Keratinocyte (primary cell): ENCODE measurements around the gene TRIM67. TPM values are rescaled to one million over a fixed set of nuclear protein-coding genes. Genes with fewer than 3 reads are reported as not detected.
"Not testable (repeated sequence)": the region's sequence is repeated elsewhere in the genome, so short reads cannot be mapped to it uniquely, and the experiment has no call there.

ENCODE experiments used
- DNase-seq: peaks from one replicate; pipeline ENCODE4 v3.0.0-alpha.2; 2011; ENCODE audit warnings: low read depth, missing footprints, low spot score
- FAIRE-seq: peaks from 2 replicates; lab custom pipeline; 2011; peaks lifted over from hg19 to GRCh38; lab: Jason Lieb, UNC
- H2AFZ ChIP-seq: 2 replicates; pipeline ENCODE4 v1.6.0; 2012; ENCODE audit warnings: low read length, control low read depth, inconsistent platforms; ENCODE audit not compliant: control insufficient read depth
- H3K27ac ChIP-seq: 2 replicates; pipeline ENCODE4 v1.5.1; 2011; ENCODE audit warnings: low read length; ENCODE audit not compliant: control insufficient read depth, insufficient read depth
- H3K27me3 ChIP-seq: 3 replicates; pipeline ENCODE4 v1.6.0; 2011; ENCODE audit warnings: low read length; ENCODE audit not compliant: control insufficient read depth, insufficient read depth; ENCODE audit errors: extremely low read depth
- H3K36me3 ChIP-seq, 2 experiments: 2 replicates in 1 of 2; 3 replicates in 1 of 2; pipeline ENCODE4 v1.5.1; 2011; ENCODE audit warnings: low read length in 2 of 2, mild to moderate bottlenecking in 1 of 2; ENCODE audit not compliant: control insufficient read depth in 2 of 2, insufficient read depth in 2 of 2; ENCODE audit errors: extremely low read depth in 1 of 2
- H3K4me1 ChIP-seq: 3 replicates; pipeline ENCODE4 v1.5.1; 2011; ENCODE audit warnings: low read length; ENCODE audit not compliant: control insufficient read depth, insufficient read depth; ENCODE audit errors: extremely low read depth
- H3K4me2 ChIP-seq: 3 replicates; pipeline ENCODE4 v1.6.0; 2011; ENCODE audit warnings: low read depth, low read length; ENCODE audit not compliant: control insufficient read depth, insufficient read depth; ENCODE audit errors: extremely low read depth
- H3K4me3 ChIP-seq, 3 experiments: fragments of 200-600 bp in 1 of 3; sonication (generic) in 1 of 3; 2 replicates in 2 of 3; 3 replicates in 1 of 3; pipeline ENCODE4 v1.5.1; 2011 to 2016; ENCODE audit warnings: low read length in 3 of 3, mild to moderate bottlenecking in 3 of 3, control low read depth in 2 of 3, inconsistent platforms in 1 of 3, low read depth in 1 of 3, mixed read lengths in 1 of 3, mixed run types in 1 of 3, moderate library complexity in 1 of 3; ENCODE audit not compliant: control insufficient read depth in 2 of 3, insufficient read depth in 2 of 3; ENCODE audit errors: extremely low read depth in 1 of 3
- H3K79me2 ChIP-seq: 2 replicates; pipeline ENCODE4 v1.6.0; 2012; ENCODE audit warnings: low read length; ENCODE audit not compliant: control insufficient read depth, insufficient read depth
- H3K9ac ChIP-seq: 3 replicates; pipeline ENCODE4 v1.6.0; 2011; ENCODE audit warnings: low read length; ENCODE audit not compliant: control insufficient read depth, insufficient read depth; ENCODE audit errors: extremely low read depth
- H3K9me1 ChIP-seq: 3 replicates; pipeline ENCODE4 v1.6.0; 2011; ENCODE audit warnings: low read length; ENCODE audit not compliant: control insufficient read depth, insufficient read depth; ENCODE audit errors: extremely low read depth
- H3K9me3 ChIP-seq: 2 replicates; pipeline ENCODE4 v1.5.1; 2012; ENCODE audit warnings: low read depth, low read length; ENCODE audit not compliant: control insufficient read depth
- H4K20me1 ChIP-seq: 3 replicates; pipeline ENCODE4 v1.6.0; 2011; ENCODE audit warnings: low read length; ENCODE audit not compliant: control insufficient read depth, insufficient read depth; ENCODE audit errors: extremely low read depth
- dilution Hi-C: fragments of 300-500 bp; cut with MboI; formaldehyde crosslinking; loops from one replicate; pipeline ENCODE4 v1.7.0; 2020; ENCODE audit warnings: low sequenced_read_pairs; ENCODE audit not compliant: extremely low pct_ligation_motif_present
- polyA plus RNA-seq, 5 experiments: library from polyadenylated mRNA; depleted of rRNA in 3 of 5; stranded (reverse) in 3 of 5; stranded (forward) in 1 of 5; unstranded in 1 of 5; fragments of >200 nt; gene quantifications; 1 replicate in 1 of 5; 2 replicates in 3 of 5; 3 replicates in 1 of 5; pipeline versions ENCODE4 v1.2.1 to v1.2.3, GENCODE V29; 2011 to 2012; ENCODE audit warnings: missing spikeins in 2 of 5, low read depth in 1 of 5, low replicate concordance in 1 of 5
- TF ChIP-seq, protein P1 (sequence below), 3 experiments: IDR thresholded peaks in 1 of 3; conservative IDR thresholded peaks in 1 of 3; optimal IDR thresholded peaks in 1 of 3; 2 replicates in 2 of 3; 3 replicates in 1 of 3; pipeline versions ENCODE3 to v1.5.1; 2011; ENCODE audit warnings: low read length in 3 of 3, mild to moderate bottlenecking in 3 of 3, moderate library complexity in 2 of 3, control low read depth in 1 of 3, inconsistent platforms in 1 of 3; ENCODE audit not compliant: insufficient read depth in 2 of 3; ENCODE audit errors: extremely low read depth in 1 of 3

TRIM67 gene
- polyA plus RNA-seq, 1 donor (not counting 4 experiments of a cell fraction or from before 2014, with no cell fraction given) = not detected

DNA sequence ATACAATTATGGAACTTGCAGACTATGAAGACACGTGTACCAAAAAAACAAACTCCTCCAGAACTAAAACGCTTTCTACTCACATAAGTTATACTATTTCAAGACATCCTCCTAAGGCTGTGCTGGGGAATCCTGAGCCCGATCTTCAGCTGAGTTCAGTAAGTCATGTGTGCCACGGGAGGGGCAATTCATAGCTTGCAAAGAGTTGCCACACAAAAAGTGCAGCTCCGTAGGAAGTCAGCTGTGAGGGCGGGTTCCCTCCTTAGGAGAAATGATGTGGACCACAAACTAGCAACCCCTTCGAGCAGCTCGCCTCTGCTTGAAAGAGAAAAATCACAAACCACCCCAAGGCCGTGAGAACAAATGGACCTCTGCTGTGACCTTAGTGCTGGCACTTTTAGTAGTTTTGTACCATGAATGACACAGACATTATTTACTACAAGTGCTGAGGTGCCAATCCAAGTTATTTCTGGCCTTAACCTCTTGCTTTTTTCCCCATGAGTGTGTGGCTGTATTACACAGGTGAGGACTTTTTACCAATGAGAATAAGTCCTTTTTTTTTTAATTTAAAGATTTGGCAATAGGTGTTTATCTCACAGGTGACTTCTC, 35.8 kb upstream of the TRIM67 start:
- FAIRE-seq = no peak
- dilution Hi-C loops = no loop called here
- no peaks in the 10 kb centered on the region for H3K9me1 ChIP-seq

GRCh38 chr1:231127106-231127505, 34.8 kb upstream of the TRIM67 start:
- H3K9ac ChIP-seq, H3K4me1 ChIP-seq, dilution Hi-C loops, H3K4me3 ChIP-seq, FAIRE-seq, H3K4me2 ChIP-seq, DNase-seq, H3K36me3 ChIP-seq, H4K20me1 ChIP-seq, H3K9me1 ChIP-seq, H3K27ac ChIP-seq, H3K9me3 ChIP-seq, H3K27me3 ChIP-seq, H2AFZ ChIP-seq, H3K79me2 ChIP-seq: not testable (repeated sequence)

More for the DNA sequence above, 35.8 kb upstream of the TRIM67 start:
- no peak overlapping the region for H2AFZ ChIP-seq
- no peaks in the 10 kb centered on the region for H3K9me3 ChIP-seq
- no peak for DNase-seq
- no peaks in the 10 kb centered on the region for H4K20me1 ChIP-seq
- H3K79me2 ChIP-seq = no peaks in the 10 kb centered on the region
- no peaks in the 10 kb centered on the region for H3K4me1 ChIP-seq
- no peak overlapping the region for H3K4me3 ChIP-seq
- no peak overlapping the region for H3K27ac ChIP-seq
- H3K27me3 ChIP-seq = no peaks in the 10 kb centered on the region
- no peak overlapping the region for H3K9ac ChIP-seq
- no peak overlapping the region for H3K4me2 ChIP-seq
- H3K36me3 ChIP-seq = no peaks in the 10 kb centered on the region
- TF ChIP-seq, protein P1, sequence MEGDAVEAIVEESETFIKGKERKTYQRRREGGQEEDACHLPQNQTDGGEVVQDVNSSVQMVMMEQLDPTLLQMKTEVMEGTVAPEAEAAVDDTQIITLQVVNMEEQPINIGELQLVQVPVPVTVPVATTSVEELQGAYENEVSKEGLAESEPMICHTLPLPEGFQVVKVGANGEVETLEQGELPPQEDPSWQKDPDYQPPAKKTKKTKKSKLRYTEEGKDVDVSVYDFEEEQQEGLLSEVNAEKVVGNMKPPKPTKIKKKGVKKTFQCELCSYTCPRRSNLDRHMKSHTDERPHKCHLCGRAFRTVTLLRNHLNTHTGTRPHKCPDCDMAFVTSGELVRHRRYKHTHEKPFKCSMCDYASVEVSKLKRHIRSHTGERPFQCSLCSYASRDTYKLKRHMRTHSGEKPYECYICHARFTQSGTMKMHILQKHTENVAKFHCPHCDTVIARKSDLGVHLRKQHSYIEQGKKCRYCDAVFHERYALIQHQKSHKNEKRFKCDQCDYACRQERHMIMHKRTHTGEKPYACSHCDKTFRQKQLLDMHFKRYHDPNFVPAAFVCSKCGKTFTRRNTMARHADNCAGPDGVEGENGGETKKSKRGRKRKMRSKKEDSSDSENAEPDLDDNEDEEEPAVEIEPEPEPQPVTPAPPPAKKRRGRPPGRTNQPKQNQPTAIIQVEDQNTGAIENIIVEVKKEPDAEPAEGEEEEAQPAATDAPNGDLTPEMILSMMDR (optimal IDR thresholded peaks at IDR 0.05 in 1 of 3, IDR thresholded peaks at IDR 0.05 in 1 of 3, conservative IDR thresholded peaks at IDR 0.05 in 1 of 3; ENCODE audit: extremely low read depth in 1 of 3, insufficient read depth in 2 of 3, low read length in 3 of 3) = no peak

DNA sequence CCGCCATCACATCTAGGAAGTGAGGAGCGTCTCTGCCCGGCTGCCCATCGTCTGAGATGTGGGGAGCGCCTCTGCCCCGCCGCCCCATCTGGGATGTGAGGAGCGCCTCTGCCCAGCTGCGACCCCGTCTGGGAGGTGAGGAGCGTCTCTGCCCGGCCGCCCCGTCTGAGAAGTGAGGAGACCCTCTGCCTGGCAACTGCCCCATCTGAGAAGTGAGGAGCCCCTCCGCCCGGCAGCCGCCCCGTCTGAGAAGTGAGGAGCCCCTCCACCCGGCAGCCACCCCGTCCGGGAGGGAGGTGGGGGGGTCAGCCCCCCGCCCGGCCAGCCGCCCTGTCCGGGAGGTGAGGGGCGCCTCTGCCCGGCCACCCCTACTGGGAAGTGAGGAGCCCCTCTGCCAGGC, 33.4 kb upstream of the TRIM67 start:
- H3K4me3 ChIP-seq, dilution Hi-C loops, DNase-seq, H3K9me1 ChIP-seq, H3K9me3 ChIP-seq, H3K4me2 ChIP-seq, H3K9ac ChIP-seq, H3K4me1 ChIP-seq, H3K36me3 ChIP-seq, H3K27me3 ChIP-seq, H4K20me1 ChIP-seq, H3K27ac ChIP-seq, H3K79me2 ChIP-seq, H2AFZ ChIP-seq, FAIRE-seq: not testable (repeated sequence)
